ENCODE data around the gene COPG2.
"Not testable (repeated sequence)": the region's sequence is repeated elsewhere in the genome, so short reads cannot be mapped to it uniquely, and the experiment has no call there.

The COPG2 gene

GRCh38 chr7:130668258-130669084 is at the start of gene COPG2:
COPG2 (minus strand) TSS chr7:130668748; CDS start chr7:130668668, 80 bp downstream.
- peak; percentile 69 for DNase-seq

GRCh38 chr7:130712416-130712815 is 43.9 kb upstream of the COPG2 start:
- DNase-seq: no peak

GRCh38 chr7:130708766-130709165 is 40.2 kb upstream of the COPG2 start:
- DNase-seq: no peak

GRCh38 chr7:130708001-130708400 is 39.5 kb upstream of the COPG2 start:
- DNase-seq: no peak

- DNase-seq: no peak
These were observed 35.3 kb upstream of the COPG2 start for GRCh38 chr7:130703851-130704250.

GRCh38 chr7:130701650-130702049 is 33.1 kb upstream of the COPG2 start:
- DNase-seq: no peak

GRCh38 chr7:130700760-130701159 is 32.2 kb upstream of the COPG2 start:
- DNase-seq: no peak

GRCh38 chr7:130699686-130700085 is 31.1 kb upstream of the COPG2 start:
- no peak for DNase-seq

GRCh38 chr7:130697820-130698219 is 29.3 kb upstream of the COPG2 start:
- DNase-seq: no peak

GRCh38 chr7:130695840-130696239 is 27.3 kb upstream of the COPG2 start:
- DNase-seq: no peak

- not testable (repeated sequence) for DNase-seq
These were observed 23.8 kb upstream of the COPG2 start for GRCh38 chr7:130692396-130692795.

- DNase-seq: no peak
These were observed 21.1 kb upstream of the COPG2 start for GRCh38 chr7:130689683-130690082.

GRCh38 chr7:130683026-130683425 is 14.5 kb upstream of the COPG2 start:
- DNase-seq: no peak

GRCh38 chr7:130674456-130674855 is 5.9 kb upstream of the COPG2 start:
- DNase-seq: no peak

- DNase-seq: no peak
These were observed 4.5 kb upstream of the COPG2 start for GRCh38 chr7:130673066-130673465.

- DNase-seq: no peak
These were observed 3.6 kb upstream of the COPG2 start for GRCh38 chr7:130672146-130672545.

- DNase-seq: no peak
These were observed 645 bp upstream of the COPG2 start for GRCh38 chr7:130669085-130669700.

GRCh38 chr7:130667593-130668257 is 823 bp downstream of the COPG2 start:
- no peak for DNase-seq

GRCh38 chr7:130662426-130662825 is 6.1 kb downstream of the COPG2 start:
- no peak for DNase-seq

- no peak for DNase-seq
These were observed 13.3 kb downstream of the COPG2 start for GRCh38 chr7:130655286-130655685.

GRCh38 chr7:130654850-130655249 is 13.7 kb downstream of the COPG2 start:
- DNase-seq: no peak

GRCh38 chr7:130650611-130651120 is 17.9 kb downstream of the COPG2 start:
- no peak for DNase-seq

GRCh38 chr7:130649004-130649790 is 19.4 kb downstream of the COPG2 start:
- no peak for DNase-seq

All from activated gamma-delta T cell treated with Interleukin-2 at 50 U/mL for 16 hours (primary cell).